OCI-LY7 (cell line): ENCODE results near the gene ARAF.

Source experiments
- EZH2phosphoT487 ChIP-seq: fragments of 200-600 bp; sonication (generic); IDR thresholded peaks from 2 replicates; pipeline ENCODE4 v1.6.1; 2018; ENCODE audit warnings: low read depth, borderline replicate concordance, mild to moderate bottlenecking, mixed run types, antibody characterized with exemption, low read length, moderate library complexity, mixed read lengths
- TF ChIP-seq, protein P1 (sequence below): fragments of 200-600 bp; sonication (generic); conservative IDR thresholded peaks from 2 replicates; pipeline ENCODE4 v1.5.1; 2014; ENCODE audit warnings: mild to moderate bottlenecking, antibody characterized with exemption, low read length, moderate library complexity, mixed read lengths

- TF ChIP-seq, protein P1, sequence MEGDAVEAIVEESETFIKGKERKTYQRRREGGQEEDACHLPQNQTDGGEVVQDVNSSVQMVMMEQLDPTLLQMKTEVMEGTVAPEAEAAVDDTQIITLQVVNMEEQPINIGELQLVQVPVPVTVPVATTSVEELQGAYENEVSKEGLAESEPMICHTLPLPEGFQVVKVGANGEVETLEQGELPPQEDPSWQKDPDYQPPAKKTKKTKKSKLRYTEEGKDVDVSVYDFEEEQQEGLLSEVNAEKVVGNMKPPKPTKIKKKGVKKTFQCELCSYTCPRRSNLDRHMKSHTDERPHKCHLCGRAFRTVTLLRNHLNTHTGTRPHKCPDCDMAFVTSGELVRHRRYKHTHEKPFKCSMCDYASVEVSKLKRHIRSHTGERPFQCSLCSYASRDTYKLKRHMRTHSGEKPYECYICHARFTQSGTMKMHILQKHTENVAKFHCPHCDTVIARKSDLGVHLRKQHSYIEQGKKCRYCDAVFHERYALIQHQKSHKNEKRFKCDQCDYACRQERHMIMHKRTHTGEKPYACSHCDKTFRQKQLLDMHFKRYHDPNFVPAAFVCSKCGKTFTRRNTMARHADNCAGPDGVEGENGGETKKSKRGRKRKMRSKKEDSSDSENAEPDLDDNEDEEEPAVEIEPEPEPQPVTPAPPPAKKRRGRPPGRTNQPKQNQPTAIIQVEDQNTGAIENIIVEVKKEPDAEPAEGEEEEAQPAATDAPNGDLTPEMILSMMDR = no peak
- TF ChIP-seq EZH2phosphoT487 = no peak
Measured at GRCh38 chrX:47586043-47586787, 25.2 kb downstream of the ARAF start.
